Breast epithelium (tissue), 4 donors: ENCODE measurements around the gene SETD1A. TPM values are rescaled to one million over a fixed set of nuclear protein-coding genes. Genes with fewer than 3 reads are reported as not detected.

Experiments used
- DNase-seq, 2 donors: peaks; one replicate each; pipeline ENCODE4 v3.0.0-alpha.2; 2019; ENCODE audit warnings: low spot score in 2 of 2
- H3K27ac ChIP-seq, 2 donors: fragments of 200-600 bp; sonication (generic) in 1 of 2; one replicate each; pipeline ENCODE4 v1.5.1; 2016 to 2019; ENCODE audit warnings: mild to moderate bottlenecking in 1 of 2
- H3K27me3 ChIP-seq, 2 donors: fragments of 200-600 bp; sonication (generic) in 1 of 2; one replicate each; pipeline versions ENCODE4 v1.5.1 to v1.6.0; 2017 to 2019; ENCODE audit warnings: control low read depth in 1 of 2, mild to moderate bottlenecking in 1 of 2
- H3K36me3 ChIP-seq: fragments of 200-600 bp; one replicate; pipeline ENCODE4 v1.5.1; 2019
- H3K4me1 ChIP-seq, 2 donors: fragments of 200-600 bp; sonication (generic); one replicate each; pipeline ENCODE4 v1.5.1; 2016 to 2019; ENCODE audit warnings: control low read depth in 1 of 2
- H3K4me3 ChIP-seq, 3 donors: fragments of 200-600 bp; sonication (generic); 1 replicate in 2 of 3; 2 replicates in 1 of 3; pipeline ENCODE4 v1.5.1; 2016 to 2019; ENCODE audit warnings: mild to moderate bottlenecking in 3 of 3, moderate library complexity in 2 of 3
- H3K9me3 ChIP-seq, 2 donors: fragments of 200-600 bp; sonication (generic) in 1 of 2; one replicate each; pipeline ENCODE4 v1.5.1; 2016 to 2019; ENCODE audit warnings: control low read depth in 1 of 2
- POLR2A ChIP-seq: fragments of 450-650 bp; IDR thresholded peaks from one replicate; pipeline ENCODE4 v1.6.1; 2016; ENCODE audit warnings: antibody characterized with exemption, mild to moderate bottlenecking, moderate library complexity
- POLR2AphosphoS5 ChIP-seq, 3 donors: sonication (generic); formaldehyde crosslinking; IDR thresholded peaks; one replicate each; pipeline ENCODE4 v1.6.1; 2017; ENCODE audit warnings: antibody characterized with exemption in 3 of 3
- intact Hi-C: fragments of 100-400 bp; cut with DNase I; formaldehyde crosslinking; loops from one replicate; pipeline ENCODE4 v1.15.1; 2023; ENCODE audit warnings: low total_unique reads
- total RNA-seq, 3 donors: library from RNA; depleted of rRNA; stranded (reverse); fragments of >200 nt; gene quantifications; one replicate each; pipeline ENCODE4 v1.1.0, GENCODE V29; 2016
- TF ChIP-seq, protein P1 (sequence below), 3 donors: fragments of 450-650 bp; IDR thresholded peaks; one replicate each; pipeline ENCODE4 v1.5.1; 2016 to 2017; ENCODE audit warnings: antibody characterized with exemption in 3 of 3, mild to moderate bottlenecking in 3 of 3, moderate library complexity in 3 of 3

SETD1A gene
- total RNA-seq, 3 donors from 2014 or later, result 4.8 to 5.6 (median 5.1) TPM

DNA sequence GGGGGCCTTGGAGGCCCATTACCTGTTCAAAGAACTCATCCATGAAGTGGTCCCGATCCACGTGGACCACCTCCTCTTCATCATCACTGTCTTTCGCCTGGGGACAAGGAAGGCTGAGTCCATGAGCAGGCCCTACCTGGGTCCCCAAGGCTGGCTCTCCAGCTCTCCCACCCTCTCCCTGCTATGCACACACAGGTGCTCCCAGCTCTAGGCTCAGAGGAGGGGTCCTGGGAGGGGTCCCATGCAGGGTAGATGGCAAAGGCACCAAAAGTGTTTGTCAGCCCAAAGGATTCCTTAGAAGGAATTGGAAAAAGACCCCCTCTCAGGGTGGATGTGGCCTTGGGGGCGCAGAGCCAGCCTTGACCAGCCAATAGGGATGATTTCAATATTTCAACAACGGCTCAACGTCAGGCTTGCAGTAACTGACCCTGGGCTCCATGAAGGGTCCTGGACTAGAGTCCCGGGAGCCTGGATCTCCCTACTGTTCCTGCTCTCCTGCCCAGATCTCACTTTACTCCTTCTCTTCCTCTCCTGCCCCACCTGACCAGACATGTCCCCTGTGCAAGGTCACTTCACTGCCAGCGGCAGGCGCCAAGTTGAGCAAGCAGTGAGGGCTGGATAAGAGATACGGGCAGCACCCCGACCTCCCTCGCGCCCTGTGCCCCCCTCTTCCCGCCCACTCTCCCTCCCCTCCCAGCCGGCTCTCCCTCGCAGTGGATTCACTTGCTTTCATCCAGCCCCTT, 44.1 kb downstream of the SETD1A start:
- Histone ChIP-seq H3K36me3 (no peaks in the 10 kb centered on the region), H3K4me3 (peak overlapping the region in 2 of 3 donors; percentile 7 to 16), H3K4me1 (peaks cover 0 to 1% of the 10 kb centered on the region in 2 donors), H3K27ac (peak overlapping the region in 1 of 2 donors; percentile 6), H3K27me3 (no peaks in the 10 kb centered on the region), H3K9me3 (no peaks in the 10 kb centered on the region)
- intact Hi-C loops, result no loop called here
- TF ChIP-seq POLR2A (no peak), POLR2AphosphoS5 (IDR thresholded peaks at IDR 0.05) (no peak)
- TF ChIP-seq, protein P1, sequence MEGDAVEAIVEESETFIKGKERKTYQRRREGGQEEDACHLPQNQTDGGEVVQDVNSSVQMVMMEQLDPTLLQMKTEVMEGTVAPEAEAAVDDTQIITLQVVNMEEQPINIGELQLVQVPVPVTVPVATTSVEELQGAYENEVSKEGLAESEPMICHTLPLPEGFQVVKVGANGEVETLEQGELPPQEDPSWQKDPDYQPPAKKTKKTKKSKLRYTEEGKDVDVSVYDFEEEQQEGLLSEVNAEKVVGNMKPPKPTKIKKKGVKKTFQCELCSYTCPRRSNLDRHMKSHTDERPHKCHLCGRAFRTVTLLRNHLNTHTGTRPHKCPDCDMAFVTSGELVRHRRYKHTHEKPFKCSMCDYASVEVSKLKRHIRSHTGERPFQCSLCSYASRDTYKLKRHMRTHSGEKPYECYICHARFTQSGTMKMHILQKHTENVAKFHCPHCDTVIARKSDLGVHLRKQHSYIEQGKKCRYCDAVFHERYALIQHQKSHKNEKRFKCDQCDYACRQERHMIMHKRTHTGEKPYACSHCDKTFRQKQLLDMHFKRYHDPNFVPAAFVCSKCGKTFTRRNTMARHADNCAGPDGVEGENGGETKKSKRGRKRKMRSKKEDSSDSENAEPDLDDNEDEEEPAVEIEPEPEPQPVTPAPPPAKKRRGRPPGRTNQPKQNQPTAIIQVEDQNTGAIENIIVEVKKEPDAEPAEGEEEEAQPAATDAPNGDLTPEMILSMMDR (IDR thresholded peaks at IDR 0.05), result no peak
- DNase-seq, result no peak

DNA sequence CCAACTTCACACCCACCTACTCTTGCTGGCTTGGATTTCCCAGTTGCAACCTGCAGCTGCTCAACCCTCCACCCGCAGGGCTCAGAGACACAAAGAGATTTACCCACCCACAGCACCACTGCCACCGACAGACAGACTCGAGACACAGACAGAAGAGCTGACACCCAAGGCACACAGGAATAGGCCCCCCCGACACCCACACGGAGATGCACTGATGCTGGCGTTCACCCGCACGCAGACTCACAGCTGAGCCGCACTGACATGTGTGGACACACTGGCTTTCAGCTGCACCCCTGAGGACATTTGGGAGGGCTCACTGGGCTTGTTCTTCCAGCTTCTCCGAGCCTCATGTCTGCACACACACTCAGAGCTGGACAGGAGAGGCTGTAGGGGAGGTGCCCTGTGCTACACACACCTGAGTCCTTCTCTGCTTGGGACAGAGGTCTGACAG, 44.7 kb downstream of the SETD1A start:
- H3K27ac ChIP-seq, result peak overlapping the region; percentile 6 to 63
- DNase-seq, result peak in 1 of 2 donors; percentile 65
- H3K4me1 ChIP-seq, result no peaks in the 10 kb centered on the region
- H3K4me3 ChIP-seq, result peak overlapping the region in 2 of 3 donors; percentile 7 to 16
- intact Hi-C loops, result no loop called here
- H3K9me3 ChIP-seq, result no peaks in the 10 kb centered on the region
- H3K36me3 ChIP-seq, result no peaks in the 10 kb centered on the region
- TF ChIP-seq POLR2A (no peak), POLR2AphosphoS5 (IDR thresholded peaks at IDR 0.05) (no peak)
- TF ChIP-seq, protein P1 (IDR thresholded peaks at IDR 0.05), result no peak
- H3K27me3 ChIP-seq, result no peaks in the 10 kb centered on the region

DNA sequence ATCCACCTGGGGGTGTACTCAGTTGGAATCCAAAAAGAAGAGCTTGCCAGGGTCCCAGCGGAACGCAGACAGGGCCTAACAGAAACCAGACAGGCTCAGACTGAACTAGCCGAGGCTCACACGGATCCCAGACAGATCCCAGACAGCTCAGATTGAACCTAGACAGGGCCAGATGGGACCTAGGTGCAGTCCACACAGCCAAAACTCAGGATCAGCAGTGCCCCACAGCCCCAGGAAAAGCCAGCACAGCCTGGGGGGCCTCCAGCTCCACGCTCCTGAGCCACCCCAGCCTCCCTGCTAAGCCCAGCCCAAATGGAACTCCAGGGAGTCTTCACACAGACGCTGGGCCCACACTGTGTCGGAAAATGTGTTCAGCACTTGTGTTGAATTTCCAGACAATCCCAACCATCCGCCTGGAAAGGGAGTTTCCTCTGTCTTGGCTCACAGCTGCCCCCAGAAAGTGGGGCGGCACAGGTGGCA, 45.3 kb downstream of the SETD1A start:
- intact Hi-C loops, result no loop called here
- H3K4me3 ChIP-seq, result no peak overlapping the region
- H3K4me1 ChIP-seq, result no peaks in the 10 kb centered on the region
- no peaks in the 10 kb centered on the region for H3K27me3 ChIP-seq
- TF ChIP-seq, protein P1 (IDR thresholded peaks at IDR 0.05), result no peak
- no peak for TF ChIP-seq POLR2A
- no peak for TF ChIP-seq POLR2AphosphoS5 (IDR thresholded peaks at IDR 0.05)
- peak overlapping the region; percentile 63 for H3K27ac ChIP-seq
- H3K9me3 ChIP-seq, result no peaks in the 10 kb centered on the region
- no peaks in the 10 kb centered on the region for H3K36me3 ChIP-seq
- DNase-seq, result no peak

DNA sequence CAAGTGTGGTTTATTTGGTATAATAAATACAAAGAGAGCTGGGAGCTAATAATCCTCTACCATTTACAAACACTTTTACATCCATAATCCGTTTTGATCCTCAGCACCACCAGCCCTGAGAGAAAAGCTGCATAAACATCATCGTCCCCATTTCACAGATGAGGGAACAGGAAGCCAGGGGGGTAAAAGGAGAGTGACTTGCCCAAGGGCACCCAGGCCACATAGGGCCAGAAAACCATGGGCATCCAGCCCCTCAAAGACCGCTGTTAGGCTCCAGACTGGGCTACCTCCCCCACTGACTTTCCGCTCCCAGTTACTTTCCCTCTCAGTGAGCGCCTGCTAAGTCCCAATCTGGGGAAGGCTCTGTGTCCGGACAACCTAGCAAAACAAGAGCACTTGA, 46.2 kb downstream of the SETD1A start:
- no peak overlapping the region for H3K4me3 ChIP-seq
- peak overlapping the region in 1 of 2 donors; percentile 63 for H3K27ac ChIP-seq
- no peaks in the 10 kb centered on the region for H3K36me3 ChIP-seq
- H3K4me1 ChIP-seq, result no peaks in the 10 kb centered on the region
- TF ChIP-seq POLR2AphosphoS5 (IDR thresholded peaks at IDR 0.05) (no peak), POLR2A (no peak)
- TF ChIP-seq, protein P1 (IDR thresholded peaks at IDR 0.05), result no peak
- no peaks in the 10 kb centered on the region for H3K27me3 ChIP-seq
- no peaks in the 10 kb centered on the region for H3K9me3 ChIP-seq
- DNase-seq, result no peak
- intact Hi-C loops, result no loop called here

DNA sequence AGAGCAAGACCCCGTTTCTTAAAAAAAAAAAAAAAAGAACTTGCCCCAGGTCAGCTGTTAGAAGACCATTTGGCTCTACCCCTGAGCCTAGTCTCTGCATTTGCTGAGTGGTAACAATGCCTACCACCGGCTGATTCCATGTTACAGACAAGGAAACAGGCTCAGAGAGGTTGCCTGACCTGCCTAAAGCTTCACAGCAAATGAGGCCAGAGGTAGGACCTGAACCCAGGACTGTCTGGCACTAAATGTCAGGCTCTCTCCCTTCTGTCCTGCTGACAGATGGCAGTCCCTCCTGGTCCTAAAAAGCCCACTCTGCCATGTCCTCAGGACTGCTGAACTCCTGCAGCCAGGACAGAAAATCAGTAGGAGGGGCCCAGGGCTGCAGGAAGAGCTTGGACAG, 47.1 kb downstream of the SETD1A start:
- no peaks in the 10 kb centered on the region for H3K36me3 ChIP-seq
- intact Hi-C loops, result no loop called here
- no peaks in the 10 kb centered on the region for H3K4me1 ChIP-seq
- no peaks in the 10 kb centered on the region for H3K27me3 ChIP-seq
- TF ChIP-seq, protein P1 (IDR thresholded peaks at IDR 0.05), result no peak
- no peak for TF ChIP-seq POLR2A
- TF ChIP-seq POLR2AphosphoS5 (IDR thresholded peaks at IDR 0.05), result no peak
- H3K9me3 ChIP-seq, result no peaks in the 10 kb centered on the region
- H3K27ac ChIP-seq, result no peak overlapping the region
- no peak for DNase-seq
- no peak overlapping the region for H3K4me3 ChIP-seq
